AG04449 (cell line): Measurements from ENCODE around the gene CDK17.
"Not testable (repeated sequence)": the region's sequence is repeated elsewhere in the genome, so short reads cannot be mapped to it uniquely, and the experiment has no call there.

ENCODE experiments used
- CTCF ChIA-PET: fragments of 350-600 bp; formaldehyde crosslinking; extraction: SDS; loops from one replicate; lab custom pipeline; 2021; ENCODE audit warnings: antibody characterized with exemption; lab: Yijun Ruan, JAX
- POLR2A ChIA-PET: fragments of 400-600, 350-600 bp; formaldehyde crosslinking; extraction: SDS; loops from one replicate; lab custom pipeline; 2020; ENCODE audit warnings: antibody characterized with exemption, inconsistent platforms; lab: Yijun Ruan, JAX
- DNase-seq: peaks from one replicate; pipeline ENCODE4 v3.0.0-alpha.2; 2010; ENCODE audit warnings: low read depth, low spot score
- H3K4me3 ChIP-seq: 2 replicates; pipeline ENCODE4 v1.5.1; 2011; ENCODE audit warnings: low read depth, mild to moderate bottlenecking, control low read depth, low read length
- TF ChIP-seq, protein P1 (sequence below): IDR thresholded peaks from one replicate; pipeline ENCODE4 v1.5.1; 2011; ENCODE audit warnings: mild to moderate bottlenecking, moderate library complexity, low read length, control low read depth, inconsistent platforms; ENCODE audit not compliant: insufficient read depth; ENCODE audit errors: missing control alignments

CDK17 gene

DNA sequence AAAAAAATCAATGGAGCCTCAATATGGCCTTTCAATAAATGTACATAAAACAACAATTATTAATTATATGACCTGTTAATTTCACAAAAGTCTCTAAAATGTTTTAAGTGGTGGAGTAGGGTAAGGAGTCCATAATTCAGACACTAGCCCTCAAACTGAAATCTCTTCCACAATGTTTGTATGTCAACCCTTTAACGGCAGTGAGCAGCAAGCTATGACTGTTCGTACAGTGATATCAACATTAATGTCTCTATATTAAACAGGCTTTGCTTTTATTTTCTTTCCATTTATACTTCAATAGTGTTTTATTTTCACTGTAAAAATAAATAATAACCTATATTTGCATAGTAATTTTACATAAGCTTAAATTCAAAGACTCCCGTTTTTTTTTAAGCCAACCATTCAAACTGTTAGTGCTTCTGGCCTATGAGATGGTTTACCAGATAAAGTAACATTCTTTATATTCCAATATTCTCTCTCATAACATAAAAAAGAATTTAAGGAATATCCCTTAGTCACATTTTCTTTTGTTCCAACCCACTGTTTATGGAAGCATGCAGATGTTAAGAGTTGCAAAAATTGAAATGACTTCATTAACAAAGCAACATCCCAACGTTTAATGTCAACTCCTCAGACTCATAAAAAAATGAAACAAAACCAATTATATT lies 2.3 kb downstream of the CDK17 start:
- ChIA-PET CTCF (interaction anchor here (1.2 to 7.7 kb wide), 8 partner anchors 14 to 341 kb away, joined by 3 to 114 read pairs (median 13); partner anchors contain the start of gene CFAP54), POLR2A (no interaction called here)
- no peak for DNase-seq
- H3K4me3 ChIP-seq = peak overlapping the region; percentile 82
- TF ChIP-seq, protein P1, sequence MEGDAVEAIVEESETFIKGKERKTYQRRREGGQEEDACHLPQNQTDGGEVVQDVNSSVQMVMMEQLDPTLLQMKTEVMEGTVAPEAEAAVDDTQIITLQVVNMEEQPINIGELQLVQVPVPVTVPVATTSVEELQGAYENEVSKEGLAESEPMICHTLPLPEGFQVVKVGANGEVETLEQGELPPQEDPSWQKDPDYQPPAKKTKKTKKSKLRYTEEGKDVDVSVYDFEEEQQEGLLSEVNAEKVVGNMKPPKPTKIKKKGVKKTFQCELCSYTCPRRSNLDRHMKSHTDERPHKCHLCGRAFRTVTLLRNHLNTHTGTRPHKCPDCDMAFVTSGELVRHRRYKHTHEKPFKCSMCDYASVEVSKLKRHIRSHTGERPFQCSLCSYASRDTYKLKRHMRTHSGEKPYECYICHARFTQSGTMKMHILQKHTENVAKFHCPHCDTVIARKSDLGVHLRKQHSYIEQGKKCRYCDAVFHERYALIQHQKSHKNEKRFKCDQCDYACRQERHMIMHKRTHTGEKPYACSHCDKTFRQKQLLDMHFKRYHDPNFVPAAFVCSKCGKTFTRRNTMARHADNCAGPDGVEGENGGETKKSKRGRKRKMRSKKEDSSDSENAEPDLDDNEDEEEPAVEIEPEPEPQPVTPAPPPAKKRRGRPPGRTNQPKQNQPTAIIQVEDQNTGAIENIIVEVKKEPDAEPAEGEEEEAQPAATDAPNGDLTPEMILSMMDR = no peak

GRCh38 chr12:96396914-96397313 lies 3.3 kb downstream of the CDK17 start:
- ChIA-PET POLR2A (interaction anchor here (0.7 kb wide), 1 partner anchor 30 kb away, joined by 3 read pairs; no protein-coding TSS in a partner anchor), CTCF (interaction anchor here (0.7 to 5.9 kb wide), 4 partner anchors 49 to 178 kb away, joined by 3 to 46 read pairs (median 3); partner anchors contain the start of gene CFAP54)
- TF ChIP-seq, protein P1 = no peak
- no peak overlapping the region for H3K4me3 ChIP-seq
- no peak for DNase-seq

DNA sequence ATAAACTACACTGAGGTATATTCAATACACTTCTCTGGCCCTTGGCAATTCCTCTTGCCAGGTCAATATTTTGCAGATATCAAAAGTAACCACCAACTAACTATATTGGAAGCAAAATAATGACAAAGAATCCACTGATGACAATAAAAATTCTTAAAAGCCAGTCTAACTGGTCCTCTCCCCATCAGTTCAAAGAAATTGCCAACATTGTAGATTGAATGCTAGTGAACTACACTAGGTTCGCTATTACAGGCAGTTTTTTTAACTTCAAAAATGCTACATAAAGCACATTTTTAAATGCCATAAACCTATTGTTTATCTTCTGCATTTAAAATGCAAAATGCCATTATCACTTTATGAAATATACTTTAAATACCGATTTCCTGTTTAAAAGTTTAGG lies 4.0 kb downstream of the CDK17 start:
- no peak for DNase-seq
- POLR2A ChIA-PET = no interaction called here
- CTCF ChIA-PET = interaction anchor here (1.0 kb wide), 1 partner anchor 50 kb away, joined by 3 read pairs; no protein-coding TSS in a partner anchor
- no peak overlapping the region for H3K4me3 ChIP-seq
- TF ChIP-seq, protein P1 = no peak

DNA sequence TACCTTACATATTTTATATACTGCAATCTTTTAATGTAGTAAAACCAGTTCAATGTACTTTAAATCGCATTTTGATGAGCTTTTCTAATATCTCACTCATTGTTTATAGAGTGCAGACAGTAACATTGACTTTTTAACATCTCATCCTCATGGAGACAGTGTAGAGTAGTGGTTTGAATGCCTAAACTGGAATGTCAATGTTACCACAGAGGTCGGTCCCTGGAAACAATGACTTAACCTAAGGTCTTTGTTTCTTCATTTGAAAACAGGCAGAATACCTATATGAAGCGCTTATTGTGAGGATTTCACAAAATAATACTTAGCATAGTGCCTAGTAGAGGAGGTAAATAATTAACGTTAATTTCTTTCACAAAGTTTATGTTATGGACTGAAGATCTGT lies 5.0 kb downstream of the CDK17 start:
- H3K4me3 ChIP-seq = no peak overlapping the region
- TF ChIP-seq, protein P1 = no peak
- ChIA-PET CTCF (interaction anchor here (1.1 kb wide), 2 partner anchors 94 to 107 kb away, joined by 3 to 4 read pairs; partner anchors contain the start of gene CFAP54), POLR2A (no interaction called here)
- no peak for DNase-seq

DNA sequence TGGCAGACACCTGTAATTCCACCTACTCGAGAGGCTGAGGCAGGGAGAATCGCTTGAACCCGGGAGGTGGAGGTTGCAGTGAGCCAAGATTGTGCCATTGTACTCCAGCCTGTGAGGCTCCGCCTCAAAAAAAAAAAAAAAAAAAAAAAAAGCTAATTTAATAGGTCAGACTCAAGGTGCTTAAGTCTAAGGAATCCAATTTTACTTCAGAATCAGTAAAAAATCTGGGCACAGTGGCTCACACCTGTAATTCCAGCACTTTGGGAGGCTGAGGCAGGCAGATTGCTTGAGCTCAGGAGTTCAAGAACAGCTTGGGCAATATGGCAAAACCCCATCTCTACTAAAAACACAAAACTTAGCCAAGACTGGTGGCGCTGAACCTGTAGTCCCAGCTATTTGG lies 7.0 kb downstream of the CDK17 start:
- CTCF ChIA-PET = interaction anchor here (0.8 to 1.0 kb wide), 2 partner anchors 12 to 178 kb away, joined by 3 read pairs; no protein-coding TSS in a partner anchor
- POLR2A ChIA-PET = interaction anchor here (0.6 to 0.7 kb wide), 2 partner anchors 46 to 79 kb away, joined by 3 read pairs; no protein-coding TSS in a partner anchor
- H3K4me3 ChIP-seq, DNase-seq: not testable (repeated sequence)

- ChIA-PET POLR2A (no interaction called here), CTCF (interaction anchor here (1.9 kb wide), 1 partner anchor 177 kb away, joined by 5 read pairs; no protein-coding TSS in a partner anchor)
- TF ChIP-seq, protein P1 = no peak
- no peak for DNase-seq
- no peak overlapping the region for H3K4me3 ChIP-seq
Observed at GRCh38 chr12:96392397-96392796, 7.8 kb downstream of the CDK17 start.
